KOPT-K1 (cell line): ENCODE data around the gene MEIS1.

Experiments used
- H3K27ac ChIP-seq: fragments of 200-600 bp; sonication (generic); 2 replicates; pipeline ENCODE4 v1.5.1; 2016; ENCODE audit warnings: antibody characterized with exemption, mild to moderate bottlenecking, low read depth, low read length; ENCODE audit not compliant: poor library complexity, severe bottlenecking
- H3K36me3 ChIP-seq: fragments of 200-600 bp; sonication (generic); 2 replicates; pipeline ENCODE4 v1.5.1; 2017; ENCODE audit warnings: antibody characterized with exemption, mild to moderate bottlenecking, low read length, moderate library complexity; ENCODE audit not compliant: insufficient read depth
- H3K9me3 ChIP-seq: fragments of 200-600 bp; sonication (generic); 2 replicates; pipeline ENCODE4 v1.5.1; 2017; ENCODE audit warnings: antibody characterized with exemption, low read length, mild to moderate bottlenecking; ENCODE audit not compliant: insufficient read depth, poor library complexity, severe bottlenecking

MEIS1 gene

GRCh38 chr2:66522611-66523376 lies 87.9 kb downstream of the MEIS1 start:
- H3K27ac ChIP-seq = no peak overlapping the region
- no peaks in the 10 kb centered on the region for H3K36me3 ChIP-seq
- no peaks in the 10 kb centered on the region for H3K9me3 ChIP-seq

- H3K27ac ChIP-seq = no peak overlapping the region
- H3K9me3 ChIP-seq = no peaks in the 10 kb centered on the region
- H3K36me3 ChIP-seq = no peaks in the 10 kb centered on the region
These were observed 88.5 kb downstream of the MEIS1 start for GRCh38 chr2:66523377-66523969.

GRCh38 chr2:66523990-66524389 lies 89.1 kb downstream of the MEIS1 start:
- Histone ChIP-seq H3K36me3 (no peaks in the 10 kb centered on the region), H3K9me3 (no peaks in the 10 kb centered on the region), H3K27ac (no peak overlapping the region)

- no peak overlapping the region for H3K27ac ChIP-seq
- H3K9me3 ChIP-seq = no peaks in the 10 kb centered on the region
- H3K36me3 ChIP-seq = no peaks in the 10 kb centered on the region
These were observed 90.7 kb downstream of the MEIS1 start for GRCh38 chr2:66525606-66526005.

GRCh38 chr2:66526180-66526579 lies 91.3 kb downstream of the MEIS1 start:
- H3K9me3 ChIP-seq = no peaks in the 10 kb centered on the region
- H3K27ac ChIP-seq = no peak overlapping the region
- H3K36me3 ChIP-seq = no peaks in the 10 kb centered on the region

GRCh38 chr2:66528974-66529724 lies 94.2 kb downstream of the MEIS1 start:
- no peak overlapping the region for H3K27ac ChIP-seq
- H3K36me3 ChIP-seq = no peaks in the 10 kb centered on the region

GRCh38 chr2:66530651-66531050 lies 95.7 kb downstream of the MEIS1 start:
- no peak overlapping the region for H3K27ac ChIP-seq
- H3K9me3 ChIP-seq = no peaks in the 10 kb centered on the region
- H3K36me3 ChIP-seq = no peaks in the 10 kb centered on the region

More at GRCh38 chr2:66528974-66529724, 94.2 kb downstream of the MEIS1 start:
- no peaks in the 10 kb centered on the region for H3K9me3 ChIP-seq

GRCh38 chr2:66531155-66531554 lies 96.2 kb downstream of the MEIS1 start:
- Histone ChIP-seq H3K36me3 (no peaks in the 10 kb centered on the region), H3K27ac (no peak overlapping the region), H3K9me3 (no peaks in the 10 kb centered on the region)

GRCh38 chr2:66531567-66531966 lies 96.6 kb downstream of the MEIS1 start:
- H3K36me3 ChIP-seq = no peaks in the 10 kb centered on the region
- H3K9me3 ChIP-seq = no peaks in the 10 kb centered on the region
- no peak overlapping the region for H3K27ac ChIP-seq

GRCh38 chr2:66532972-66533868 lies 98.3 kb downstream of the MEIS1 start:
- no peaks in the 10 kb centered on the region for H3K9me3 ChIP-seq
- no peaks in the 10 kb centered on the region for H3K36me3 ChIP-seq
- no peak overlapping the region for H3K27ac ChIP-seq

GRCh38 chr2:66534461-66534860 lies 99.5 kb downstream of the MEIS1 start:
- Histone ChIP-seq H3K36me3 (no peaks in the 10 kb centered on the region), H3K27ac (no peak overlapping the region), H3K9me3 (no peaks in the 10 kb centered on the region)

- Histone ChIP-seq H3K36me3 (no peaks in the 10 kb centered on the region), H3K27ac (no peak overlapping the region), H3K9me3 (no peaks in the 10 kb centered on the region)
These were observed 100.8 kb downstream of the MEIS1 start for GRCh38 chr2:66535574-66536289.

GRCh38 chr2:66536290-66536673 lies 101.4 kb downstream of the MEIS1 start:
- no peaks in the 10 kb centered on the region for H3K9me3 ChIP-seq
- no peaks in the 10 kb centered on the region for H3K36me3 ChIP-seq
- no peak overlapping the region for H3K27ac ChIP-seq

- no peaks in the 10 kb centered on the region for H3K36me3 ChIP-seq
- no peak overlapping the region for H3K27ac ChIP-seq
- H3K9me3 ChIP-seq = no peaks in the 10 kb centered on the region
These were observed 102.1 kb downstream of the MEIS1 start for GRCh38 chr2:66536997-66537396.
